ENCODE results near the gene CZIB.

GRCh38 chr1:53218201-53218600 lies 2.2 kb downstream of the CZIB start:
- TF ChIP-seq EZH2 (IDR thresholded peaks at IDR 0.05; ENCODE audit: insufficient read depth, poor library complexity, severe bottlenecking): no peak
- TF ChIP-seq EZH2phosphoT487 (IDR thresholded peaks at IDR 0.05; ENCODE audit: insufficient read depth, low read depth): no peak
